GM04504 (cell line): ENCODE data around the gene GLRA2.
A peak's percentile ranks its signal among the peaks of the same experiment; 100 is the strongest.

Source experiments
- DNase-seq: peaks from one replicate; pipeline ENCODE4 v3.0.0-alpha.2; 2012; ENCODE audit warnings: low read depth

GLRA2 gene

DNA sequence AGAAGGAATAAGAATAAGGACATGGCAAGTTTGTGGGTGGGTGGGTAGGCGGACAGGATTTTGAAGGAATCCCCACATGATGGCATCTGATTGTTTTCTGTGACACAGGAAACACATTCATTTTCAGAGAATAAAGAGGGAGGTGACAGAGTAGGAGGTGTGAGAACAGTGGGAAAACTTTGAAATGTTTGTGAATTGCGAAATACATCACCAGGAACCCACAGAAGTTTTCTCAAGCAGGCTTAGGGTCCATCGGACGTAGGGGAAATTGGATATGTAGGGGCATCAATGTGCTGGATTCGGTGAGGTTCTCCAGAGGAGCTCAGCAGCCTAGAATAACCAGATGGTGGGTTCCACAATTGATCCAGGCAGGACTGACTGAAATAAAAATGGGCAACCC is 171.6 kb downstream of the GLRA2 start:
- no peak for DNase-seq

DNA sequence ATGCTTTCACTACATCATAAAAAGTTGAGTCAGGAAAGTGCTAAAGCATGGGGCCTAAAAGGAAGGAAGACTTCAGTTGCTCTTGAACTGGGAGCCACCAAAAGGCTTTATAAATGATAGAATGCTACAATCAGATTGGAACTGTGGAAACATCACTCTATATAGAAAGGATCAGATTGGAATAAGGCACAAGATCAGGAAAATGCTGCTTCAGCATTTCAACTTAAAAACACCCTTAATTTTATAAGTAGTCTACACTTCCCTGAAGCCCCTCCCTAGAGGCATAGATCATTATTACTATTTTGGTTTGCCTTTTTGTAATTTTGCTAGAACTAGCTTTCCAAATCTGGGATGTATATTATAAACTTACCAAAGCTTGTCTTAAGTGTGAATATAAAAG is 172.8 kb downstream of the GLRA2 start:
- DNase-seq = no peak

DNA sequence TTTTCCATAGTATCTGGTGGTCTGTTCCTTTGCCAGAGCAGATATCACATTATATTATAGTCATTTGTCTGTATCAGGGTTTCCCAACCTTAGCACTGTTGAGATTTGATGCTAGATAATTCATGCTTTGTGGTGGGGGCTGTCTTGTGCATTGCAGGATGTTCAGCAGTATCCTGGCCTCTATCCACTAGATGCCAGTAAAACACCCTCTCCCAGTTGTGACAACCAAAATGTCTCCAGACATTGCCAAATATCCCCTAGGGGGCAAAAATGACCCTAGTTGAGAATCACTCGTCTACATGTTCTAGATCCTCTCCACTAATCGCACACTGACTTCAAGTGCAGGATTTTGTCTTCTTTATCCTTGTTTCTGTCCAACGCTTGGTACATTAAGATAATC is 182.8 kb downstream of the GLRA2 start:
- DNase-seq = no peak

DNA sequence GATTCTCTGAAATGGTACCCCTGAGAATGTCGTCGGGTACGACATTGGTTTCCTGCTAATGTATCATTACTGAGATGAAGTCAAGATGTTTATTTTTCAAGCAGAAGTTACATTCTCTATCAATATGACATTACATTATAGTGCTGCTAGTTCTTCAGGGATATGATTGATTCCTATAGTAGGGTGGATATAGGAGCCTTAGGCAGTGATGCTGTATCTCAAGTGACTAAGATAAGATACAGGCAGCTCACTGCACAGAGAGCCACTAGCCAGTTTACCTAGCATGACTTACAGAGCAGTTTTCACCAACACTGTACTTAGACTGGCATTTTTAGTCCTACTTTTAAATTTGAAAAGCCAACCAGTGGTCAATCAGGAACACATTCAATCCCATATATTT is 188.6 kb downstream of the GLRA2 start:
- DNase-seq = no peak

DNA sequence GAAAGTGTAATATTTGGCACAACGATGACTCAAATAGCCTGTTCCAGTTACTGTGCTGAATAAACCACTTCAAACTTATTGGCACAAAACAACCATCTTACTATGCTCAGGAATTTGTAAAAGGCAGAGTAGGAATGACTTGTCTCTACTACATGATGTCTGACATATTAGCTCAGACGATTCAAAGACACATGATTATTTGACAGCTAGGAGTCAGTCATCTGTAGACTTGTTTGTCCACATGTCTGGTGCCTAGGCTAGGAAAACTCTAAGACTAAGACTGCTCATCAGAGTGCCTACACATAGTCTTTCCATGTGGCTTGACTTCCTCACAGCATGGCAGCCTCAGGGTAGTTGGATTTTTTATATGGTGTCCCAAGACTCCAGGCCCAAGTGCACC is 189.1 kb downstream of the GLRA2 start:
- DNase-seq = no peak

DNA sequence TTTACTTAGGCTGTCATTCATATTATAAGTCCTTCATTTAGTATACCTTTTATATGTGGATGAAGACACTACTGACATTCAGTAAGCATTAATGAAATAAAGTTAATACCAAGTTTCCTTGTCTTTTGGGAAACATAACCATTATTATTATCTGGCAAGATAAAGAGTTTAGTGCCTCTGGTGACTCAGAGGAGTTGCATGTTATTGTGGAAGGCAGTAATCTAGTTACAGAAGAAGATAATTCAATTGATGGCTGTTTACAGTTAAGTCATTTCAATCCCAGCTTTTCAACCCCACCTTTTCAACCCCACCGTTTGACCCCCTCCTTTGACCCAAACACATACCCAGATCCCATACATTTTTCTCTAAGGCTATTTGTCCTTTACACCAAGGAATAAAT is 199.7 kb downstream of the GLRA2 start:
- DNase-seq = no peak

DNA sequence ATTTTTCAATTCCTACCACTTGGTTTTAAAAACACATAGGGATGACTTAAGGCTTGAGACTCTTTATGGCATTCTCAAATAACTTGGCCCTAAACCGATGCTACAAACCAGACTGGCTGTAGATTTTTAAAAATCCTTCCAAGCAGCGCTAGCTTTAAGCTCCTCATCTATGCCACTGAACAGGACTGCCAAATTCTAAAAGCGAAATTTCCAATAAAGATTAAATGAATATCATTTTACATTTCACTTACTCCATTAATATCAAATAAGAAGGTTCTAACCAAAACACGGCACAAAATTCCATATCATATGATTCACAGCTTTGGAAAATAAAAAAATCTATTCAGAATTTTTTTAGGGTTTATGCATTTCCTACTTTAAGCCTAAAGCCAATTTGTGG is 209.3 kb downstream of the GLRA2 start:
- peak; percentile 12 for DNase-seq

DNA sequence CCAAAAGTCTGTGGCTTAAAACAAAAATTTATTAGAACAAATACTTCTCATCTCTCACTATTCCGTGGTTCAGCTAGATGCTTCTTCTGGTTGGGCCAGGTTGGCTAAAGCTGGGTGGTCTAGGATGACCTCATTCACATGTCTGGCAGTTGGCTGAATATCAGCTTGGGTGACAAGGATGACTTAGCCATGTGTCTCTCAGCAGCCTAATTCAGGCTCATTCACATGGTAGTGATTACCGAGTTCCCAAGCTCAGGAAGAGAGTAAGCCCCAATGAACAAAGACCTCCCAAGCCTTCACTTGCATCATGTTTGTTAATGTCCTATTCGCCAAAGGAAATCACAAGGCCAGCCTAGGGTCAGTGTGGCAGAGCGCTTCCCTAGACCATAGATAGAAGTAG is 224.1 kb downstream of the GLRA2 start:
- DNase-seq = no peak

DNA sequence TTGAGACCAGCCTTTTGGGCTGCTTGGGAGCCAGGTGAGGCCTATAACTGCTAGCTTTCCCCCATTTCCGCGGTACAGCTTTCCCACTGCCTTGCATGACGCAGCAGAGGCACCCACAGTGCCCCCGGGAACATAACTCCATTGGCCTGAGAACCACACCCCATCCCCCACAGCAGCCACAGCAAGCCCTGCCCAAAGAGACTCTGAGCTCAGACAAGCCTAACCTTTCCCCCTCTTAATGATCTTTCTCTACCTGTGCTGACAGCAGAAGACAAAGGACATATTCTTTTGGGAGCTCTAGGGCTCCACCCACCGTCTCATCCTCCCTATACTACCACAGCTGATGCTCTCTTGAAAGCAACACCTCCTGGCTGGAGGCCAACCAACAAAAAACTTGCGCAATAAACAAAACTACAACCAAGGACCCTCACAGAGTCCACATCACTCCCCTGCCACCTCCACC is 228.7 kb downstream of the GLRA2 start:
- DNase-seq = no peak

DNA sequence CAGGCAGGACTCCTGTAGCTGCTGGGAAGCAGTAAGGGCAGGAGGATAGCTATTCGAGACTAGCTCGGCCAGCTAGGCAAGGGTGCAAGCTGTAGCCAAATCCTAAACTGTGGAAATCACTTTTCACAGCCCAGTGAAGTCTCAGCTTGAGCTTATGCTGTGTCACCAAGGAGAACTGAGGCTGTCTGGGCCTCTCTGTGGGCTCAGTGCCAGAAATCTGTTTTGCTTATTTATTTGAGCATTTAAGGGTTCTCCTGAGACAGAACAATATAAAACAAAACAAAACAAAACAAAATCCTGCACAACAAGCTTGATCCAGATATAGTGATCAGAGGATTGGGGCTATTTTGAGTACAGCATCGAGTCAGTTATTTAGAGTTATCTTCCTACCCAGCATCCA is 246.1 kb downstream of the GLRA2 start:
- DNase-seq = no peak

DNA sequence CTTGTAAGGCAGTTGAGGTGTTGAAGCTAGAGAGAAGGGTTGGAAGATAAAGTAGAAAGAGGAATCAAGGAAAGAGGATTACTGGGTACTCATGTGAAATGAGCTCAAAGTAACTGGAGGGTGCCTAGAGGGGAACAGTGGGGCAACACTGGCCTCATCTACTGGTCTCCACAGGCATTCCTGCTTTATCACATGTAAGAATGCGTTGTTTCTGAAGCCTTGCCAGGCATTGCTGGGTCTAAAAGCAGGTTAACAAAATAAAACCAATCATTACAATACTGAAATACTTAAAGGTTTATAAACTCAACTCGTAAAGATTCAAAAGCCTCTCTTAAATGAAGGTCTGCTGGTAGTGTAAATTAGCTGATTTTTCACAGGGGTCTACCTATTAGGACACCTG is 247.6 kb downstream of the GLRA2 start:
- no peak for DNase-seq

DNA sequence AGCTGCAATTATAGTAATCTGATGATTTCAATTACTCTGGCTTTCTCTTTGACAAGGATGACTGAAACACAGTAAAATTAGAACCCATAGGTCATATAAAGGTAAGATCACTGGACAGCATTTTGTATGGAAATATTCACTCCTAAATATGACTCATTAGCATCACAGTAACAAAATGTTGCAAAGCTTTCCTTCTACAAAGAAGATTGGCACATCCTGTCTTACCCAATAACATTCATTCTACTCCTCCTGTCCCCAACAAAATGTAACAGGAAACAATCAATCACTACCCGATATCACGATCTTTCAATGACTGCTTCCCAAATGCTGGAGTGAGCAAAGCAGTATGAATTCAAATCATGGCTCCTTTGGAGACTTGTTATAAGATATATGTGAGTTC is 248.2 kb downstream of the GLRA2 start:
- DNase-seq = peak; percentile 37

DNA sequence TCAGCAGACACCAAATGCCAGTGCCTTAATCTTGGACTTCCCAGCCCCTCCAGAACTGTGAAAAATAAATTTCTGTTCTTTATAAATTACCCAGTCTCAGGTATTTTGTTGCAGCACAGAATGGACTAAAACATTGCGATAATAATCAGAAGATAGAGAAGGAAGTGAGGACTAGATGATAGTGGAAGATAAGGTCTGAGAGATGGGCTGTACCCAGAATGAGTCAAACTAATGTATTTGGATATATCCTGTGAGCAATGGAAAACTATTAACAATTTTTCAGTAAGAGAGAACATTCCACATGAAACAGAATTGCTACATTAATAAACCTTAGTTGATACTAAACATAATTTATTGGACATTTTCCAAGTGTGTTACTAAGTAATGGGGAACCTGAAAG is 250.2 kb downstream of the GLRA2 start:
- no peak for DNase-seq
